Measurements from ENCODE around the gene MPRIP.

Gene MPRIP

DNA sequence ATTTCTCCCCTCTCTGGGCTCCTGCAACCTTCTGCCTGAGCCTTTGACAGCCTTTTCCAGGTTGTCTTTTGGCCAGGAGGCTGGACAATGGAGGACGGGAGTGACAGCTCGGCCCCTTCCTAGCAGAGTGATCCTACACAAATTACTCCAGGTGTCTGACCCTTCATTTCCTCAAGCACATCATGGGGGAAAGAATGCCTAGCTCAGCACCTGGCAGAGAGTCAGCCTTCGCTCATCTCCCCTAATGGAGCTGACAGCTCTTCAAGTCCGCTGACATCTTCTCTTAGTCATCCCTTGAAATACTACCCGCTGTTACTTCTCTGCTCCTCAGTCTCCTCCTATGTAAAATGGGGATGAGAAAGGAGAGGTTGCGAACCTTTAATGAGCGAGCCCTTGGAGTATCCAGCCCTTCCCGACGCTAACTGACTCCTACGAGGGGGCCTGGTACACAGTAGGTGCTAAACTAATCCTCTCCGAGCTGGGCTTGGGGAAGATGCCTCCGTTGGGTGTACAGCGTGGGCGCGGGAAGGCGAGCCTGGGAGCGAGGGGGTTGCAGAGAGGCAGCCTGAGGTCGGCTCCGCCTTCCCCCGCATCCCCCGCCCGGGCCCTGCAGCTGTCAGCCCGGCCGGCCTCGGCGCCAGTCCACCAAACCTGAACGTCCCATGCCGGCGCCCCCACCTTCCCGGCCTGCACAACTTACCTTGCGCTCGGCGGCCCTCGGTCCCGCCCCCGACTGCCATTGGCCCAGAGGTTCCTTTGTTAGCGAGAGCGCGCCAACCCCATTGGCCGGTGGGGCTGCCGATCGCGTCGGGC lies 480 bp upstream of the MPRIP start:
- DNase-seq (ENCODE audit: extremely low read depth, insufficient read length): peak; percentile 98
- Histone ChIP-seq H3K4me3 (replicated peaks; ENCODE audit: low read depth, low read length) (peak overlapping the region; percentile 66), H3K36me3 (ENCODE audit: control insufficient read depth, insufficient read depth, low read length) (no peaks in the 10 kb centered on the region), H3K27me3 (replicated peaks; ENCODE audit: control insufficient read depth, insufficient read depth, low read length) (no peaks in the 10 kb centered on the region)
- TF ChIP-seq, protein P1, sequence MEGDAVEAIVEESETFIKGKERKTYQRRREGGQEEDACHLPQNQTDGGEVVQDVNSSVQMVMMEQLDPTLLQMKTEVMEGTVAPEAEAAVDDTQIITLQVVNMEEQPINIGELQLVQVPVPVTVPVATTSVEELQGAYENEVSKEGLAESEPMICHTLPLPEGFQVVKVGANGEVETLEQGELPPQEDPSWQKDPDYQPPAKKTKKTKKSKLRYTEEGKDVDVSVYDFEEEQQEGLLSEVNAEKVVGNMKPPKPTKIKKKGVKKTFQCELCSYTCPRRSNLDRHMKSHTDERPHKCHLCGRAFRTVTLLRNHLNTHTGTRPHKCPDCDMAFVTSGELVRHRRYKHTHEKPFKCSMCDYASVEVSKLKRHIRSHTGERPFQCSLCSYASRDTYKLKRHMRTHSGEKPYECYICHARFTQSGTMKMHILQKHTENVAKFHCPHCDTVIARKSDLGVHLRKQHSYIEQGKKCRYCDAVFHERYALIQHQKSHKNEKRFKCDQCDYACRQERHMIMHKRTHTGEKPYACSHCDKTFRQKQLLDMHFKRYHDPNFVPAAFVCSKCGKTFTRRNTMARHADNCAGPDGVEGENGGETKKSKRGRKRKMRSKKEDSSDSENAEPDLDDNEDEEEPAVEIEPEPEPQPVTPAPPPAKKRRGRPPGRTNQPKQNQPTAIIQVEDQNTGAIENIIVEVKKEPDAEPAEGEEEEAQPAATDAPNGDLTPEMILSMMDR (IDR thresholded peaks at IDR 0.05; ENCODE audit: insufficient read depth, low read length, poor library complexity, severe bottlenecking): no peak

DNA sequence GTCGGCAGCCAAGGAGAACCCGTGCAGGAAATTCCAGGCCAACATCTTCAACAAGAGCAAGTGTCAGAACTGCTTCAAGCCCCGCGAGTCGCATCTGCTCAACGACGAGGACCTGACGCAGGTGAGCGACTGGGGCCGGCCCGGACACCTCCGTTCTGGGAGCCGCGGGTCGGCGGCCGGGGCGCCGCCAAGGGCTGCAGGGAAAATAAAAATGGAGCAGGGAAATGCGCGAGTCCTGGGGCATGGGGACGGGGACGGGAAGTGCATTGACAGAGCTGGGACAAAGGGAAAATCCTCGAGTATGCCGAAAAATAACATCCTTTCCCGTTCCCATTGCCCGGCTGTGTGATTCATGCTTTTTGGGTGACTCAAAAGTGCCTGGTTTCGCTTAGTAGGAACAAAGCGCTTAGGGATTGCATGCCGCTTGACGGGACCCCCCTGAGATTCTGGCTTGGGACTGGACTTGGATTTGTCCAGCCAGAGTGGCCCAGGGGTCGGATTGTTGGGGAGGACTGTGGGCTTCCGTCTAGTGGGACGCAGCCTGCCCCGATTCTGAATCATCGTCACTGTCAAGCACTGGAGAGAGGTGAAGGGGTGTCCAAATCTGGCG lies 699 bp downstream of the MPRIP start:
- no peak for DNase-seq (ENCODE audit: extremely low read depth, insufficient read length)
- H3K4me3 ChIP-seq (replicated peaks; ENCODE audit: low read depth, low read length): peak overlapping the region; percentile 69
- no peaks in the 10 kb centered on the region for H3K36me3 ChIP-seq (ENCODE audit: control insufficient read depth, insufficient read depth, low read length)
- no peaks in the 10 kb centered on the region for H3K27me3 ChIP-seq (replicated peaks; ENCODE audit: control insufficient read depth, insufficient read depth, low read length)
- TF ChIP-seq, protein P1 (IDR thresholded peaks at IDR 0.05; ENCODE audit: insufficient read depth, low read length, poor library complexity, severe bottlenecking): no peak

DNA sequence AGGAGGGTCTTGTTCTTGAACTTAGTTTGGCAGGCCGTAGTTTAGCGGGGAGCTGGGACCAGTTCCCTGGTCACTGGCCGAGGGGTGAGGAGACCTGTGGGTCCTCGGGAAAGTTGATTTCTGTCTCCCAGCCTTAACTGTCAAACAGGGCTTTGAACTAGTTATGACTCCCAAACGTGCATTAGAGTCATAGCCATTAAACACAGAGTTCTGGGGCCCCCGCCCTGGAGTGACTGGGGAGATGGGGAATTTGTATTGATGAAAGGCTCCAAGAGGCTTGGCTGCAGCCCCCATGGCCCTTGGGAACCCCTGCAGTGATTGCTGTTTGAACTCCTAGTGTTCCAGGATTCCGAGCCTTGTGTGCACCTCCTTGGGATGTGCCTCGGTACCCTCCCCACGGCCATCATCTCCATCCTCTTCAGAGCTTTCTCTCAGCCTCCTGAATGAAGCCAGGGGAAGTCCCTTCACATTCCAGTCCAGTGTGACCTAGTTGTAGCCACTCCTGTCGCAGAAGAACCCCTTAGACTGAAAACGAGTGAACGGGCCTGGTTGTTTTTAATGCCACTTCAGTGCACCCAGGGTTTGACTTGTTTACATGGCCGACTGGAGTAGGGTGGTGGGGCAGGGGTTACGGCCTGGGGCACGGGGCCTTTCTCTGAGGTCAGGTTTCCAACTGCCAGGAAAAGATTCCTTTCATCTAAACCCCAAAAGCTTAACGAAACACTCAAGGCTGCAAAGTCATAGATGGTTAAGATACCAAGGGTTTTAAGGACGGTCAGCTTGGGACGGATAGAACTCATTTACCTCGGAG lies 1.4 kb downstream of the MPRIP start:
- no peaks in the 10 kb centered on the region for H3K36me3 ChIP-seq (ENCODE audit: control insufficient read depth, insufficient read depth, low read length)
- no peak for DNase-seq (ENCODE audit: extremely low read depth, insufficient read length)
- TF ChIP-seq, protein P1 (IDR thresholded peaks at IDR 0.05; ENCODE audit: insufficient read depth, low read length, poor library complexity, severe bottlenecking): no peak

DNA sequence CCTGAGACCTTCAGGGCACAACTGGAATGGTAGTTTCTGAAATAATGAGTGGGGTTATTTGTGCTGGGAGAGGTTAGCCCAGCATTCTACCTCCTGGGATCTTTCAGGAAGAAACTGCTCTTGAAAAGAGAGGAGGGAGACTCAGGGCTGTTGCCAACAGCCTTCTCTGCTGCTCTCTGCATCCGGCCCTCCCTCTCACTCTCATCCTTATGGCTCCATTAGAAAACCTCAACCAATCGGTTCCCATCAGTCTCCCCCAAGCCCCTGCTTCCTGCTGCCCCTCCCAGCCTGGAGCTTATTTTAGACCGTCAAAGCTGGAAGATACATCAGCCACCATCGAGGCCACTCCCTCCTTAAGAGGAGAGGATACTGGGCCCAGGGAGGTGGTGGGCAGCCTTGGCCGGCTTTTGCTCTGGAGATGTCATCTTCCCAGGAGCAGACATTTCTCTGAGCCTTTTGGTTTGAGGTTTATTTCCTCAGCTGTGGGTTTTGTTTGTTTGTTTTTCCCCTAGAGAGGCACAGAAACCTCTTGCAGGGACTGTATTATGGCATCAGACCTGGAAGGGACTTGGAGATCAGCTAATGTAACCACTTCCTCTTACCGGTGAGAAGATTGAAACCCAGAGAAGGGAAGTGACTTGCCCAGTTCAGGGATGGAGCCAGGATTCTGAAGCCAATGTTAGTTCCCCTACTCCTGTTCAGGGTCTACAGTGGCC lies 2.7 kb downstream of the MPRIP start:
- DNase-seq (ENCODE audit: extremely low read depth, insufficient read length): peak; percentile 32
- no peaks in the 10 kb centered on the region for H3K27me3 ChIP-seq (replicated peaks; ENCODE audit: control insufficient read depth, insufficient read depth, low read length)
- no peaks in the 10 kb centered on the region for H3K36me3 ChIP-seq (ENCODE audit: control insufficient read depth, insufficient read depth, low read length)
- TF ChIP-seq, protein P1 (IDR thresholded peaks at IDR 0.05; ENCODE audit: insufficient read depth, low read length, poor library complexity, severe bottlenecking): no peak
- peak overlapping the region; percentile 69 for H3K4me3 ChIP-seq (replicated peaks; ENCODE audit: low read depth, low read length)

More for the DNA sequence above, 1.4 kb downstream of the MPRIP start:
- Histone ChIP-seq H3K4me3 (replicated peaks; ENCODE audit: low read depth, low read length) (peak overlapping the region; percentile 69), H3K27me3 (replicated peaks; ENCODE audit: control insufficient read depth, insufficient read depth, low read length) (no peaks in the 10 kb centered on the region)

DNA sequence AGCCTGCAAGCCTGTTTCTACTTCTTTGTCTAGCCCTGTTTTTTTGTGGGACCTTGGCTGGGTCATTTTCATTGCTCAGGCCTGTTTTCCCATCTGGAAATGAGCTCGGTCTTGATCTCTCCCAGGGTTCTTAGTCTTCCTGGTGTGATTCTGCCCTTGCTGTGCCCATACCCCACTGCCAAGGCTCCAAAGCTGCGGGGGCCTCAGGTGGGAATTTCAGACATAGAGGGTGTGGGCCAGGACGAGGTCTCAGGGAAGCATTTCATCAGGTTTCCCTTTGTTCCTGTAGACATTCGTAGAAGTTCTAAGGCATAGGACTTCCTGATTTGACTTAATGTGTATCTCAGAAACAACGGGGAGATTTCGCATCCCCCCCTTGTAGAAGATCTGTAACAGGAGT lies 5.8 kb downstream of the MPRIP start:
- Histone ChIP-seq H3K36me3 (ENCODE audit: control insufficient read depth, insufficient read depth, low read length) (no peaks in the 10 kb centered on the region; the same call in 1 of the 2 replicates), H3K4me3 (replicated peaks; ENCODE audit: low read depth, low read length) (no peak overlapping the region), H3K27me3 (replicated peaks; ENCODE audit: control insufficient read depth, insufficient read depth, low read length) (no peaks in the 10 kb centered on the region)
- DNase-seq (ENCODE audit: extremely low read depth, insufficient read length): no peak
- TF ChIP-seq, protein P1 (IDR thresholded peaks at IDR 0.05; ENCODE audit: insufficient read depth, low read length, poor library complexity, severe bottlenecking): no peak
